PC-3 (cell line): ENCODE measurements around the gene NOSTRIN.
"Not testable (repeated sequence)": the region's sequence is repeated elsewhere in the genome, so short reads cannot be mapped to it uniquely, and the experiment has no call there.

Experiments
- EZH2phosphoT487 ChIP-seq: fragments of 300-600 bp; sonication (generic); IDR thresholded peaks from 2 replicates; pipeline ENCODE4 v1.6.1; 2018; ENCODE audit warnings: mild to moderate bottlenecking, antibody characterized with exemption, low read length, borderline replicate concordance
- TF ChIP-seq, protein P1 (sequence below): fragments of 300-600 bp; sonication (generic); conservative IDR thresholded peaks from 2 replicates; pipeline ENCODE4 v1.5.1; 2017; ENCODE audit warnings: antibody characterized with exemption, low read depth, mild to moderate bottlenecking, low read length

DNA sequence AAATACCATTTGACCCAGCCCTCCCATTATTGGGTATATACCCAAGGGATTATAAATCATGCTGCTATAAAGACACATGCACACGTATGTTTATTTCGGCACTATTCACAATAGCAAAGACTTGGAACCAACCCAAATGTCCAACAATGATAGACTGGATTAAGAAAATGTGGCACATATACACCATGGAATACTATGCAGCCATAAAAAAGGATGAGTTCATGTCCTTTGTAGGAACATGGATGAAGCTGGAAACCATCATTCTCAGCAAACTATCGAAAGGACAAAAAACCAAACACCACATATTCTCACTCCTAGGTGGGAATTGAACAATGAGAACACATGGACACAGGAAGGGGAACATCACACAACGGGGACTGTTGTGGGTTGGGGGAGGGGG is 68.4 kb downstream of the NOSTRIN start:
- not testable (repeated sequence) for TF ChIP-seq EZH2phosphoT487
- TF ChIP-seq, protein P1, sequence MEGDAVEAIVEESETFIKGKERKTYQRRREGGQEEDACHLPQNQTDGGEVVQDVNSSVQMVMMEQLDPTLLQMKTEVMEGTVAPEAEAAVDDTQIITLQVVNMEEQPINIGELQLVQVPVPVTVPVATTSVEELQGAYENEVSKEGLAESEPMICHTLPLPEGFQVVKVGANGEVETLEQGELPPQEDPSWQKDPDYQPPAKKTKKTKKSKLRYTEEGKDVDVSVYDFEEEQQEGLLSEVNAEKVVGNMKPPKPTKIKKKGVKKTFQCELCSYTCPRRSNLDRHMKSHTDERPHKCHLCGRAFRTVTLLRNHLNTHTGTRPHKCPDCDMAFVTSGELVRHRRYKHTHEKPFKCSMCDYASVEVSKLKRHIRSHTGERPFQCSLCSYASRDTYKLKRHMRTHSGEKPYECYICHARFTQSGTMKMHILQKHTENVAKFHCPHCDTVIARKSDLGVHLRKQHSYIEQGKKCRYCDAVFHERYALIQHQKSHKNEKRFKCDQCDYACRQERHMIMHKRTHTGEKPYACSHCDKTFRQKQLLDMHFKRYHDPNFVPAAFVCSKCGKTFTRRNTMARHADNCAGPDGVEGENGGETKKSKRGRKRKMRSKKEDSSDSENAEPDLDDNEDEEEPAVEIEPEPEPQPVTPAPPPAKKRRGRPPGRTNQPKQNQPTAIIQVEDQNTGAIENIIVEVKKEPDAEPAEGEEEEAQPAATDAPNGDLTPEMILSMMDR, result not testable (repeated sequence)
